Testis (tissue), 2 donors: ENCODE results near the gene SH3BP4.

ENCODE experiments used
- POLR2A ChIP-seq: fragments of 450-650 bp; IDR thresholded peaks from one replicate; pipeline ENCODE4 v1.6.1; 2017; ENCODE audit warnings: antibody characterized with exemption, mild to moderate bottlenecking, moderate library complexity
- TF ChIP-seq, protein P1 (sequence below), 3 experiments: fragments of 450-650 bp in 2 of 3; fragments of 200-600 bp in 1 of 3; sonication (generic) in 1 of 3; IDR thresholded peaks; one replicate each; pipeline ENCODE4 v1.5.1; 2016 to 2019; ENCODE audit warnings: antibody characterized with exemption in 3 of 3, mild to moderate bottlenecking in 2 of 3, moderate library complexity in 1 of 3

DNA sequence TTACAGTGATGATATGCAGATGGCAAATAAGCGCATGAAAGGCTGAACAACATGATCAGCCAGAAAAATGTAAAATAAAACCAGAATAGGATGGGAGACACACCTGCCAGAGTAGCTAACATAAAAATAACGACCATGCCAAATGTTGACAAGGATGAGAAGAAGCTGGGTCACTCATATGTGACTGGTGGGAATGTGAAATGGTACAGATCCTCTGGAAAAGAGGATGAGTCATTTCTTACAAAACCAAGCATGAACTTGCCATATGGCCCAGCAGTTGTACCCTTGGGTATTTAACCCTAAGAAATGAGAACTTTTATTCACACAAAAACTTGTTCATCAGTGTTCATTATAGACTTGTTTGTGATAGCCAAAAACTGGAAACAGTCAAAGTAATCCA, 143.8 kb downstream of the SH3BP4 start:
- TF ChIP-seq POLR2A: no peak
- TF ChIP-seq, protein P1, sequence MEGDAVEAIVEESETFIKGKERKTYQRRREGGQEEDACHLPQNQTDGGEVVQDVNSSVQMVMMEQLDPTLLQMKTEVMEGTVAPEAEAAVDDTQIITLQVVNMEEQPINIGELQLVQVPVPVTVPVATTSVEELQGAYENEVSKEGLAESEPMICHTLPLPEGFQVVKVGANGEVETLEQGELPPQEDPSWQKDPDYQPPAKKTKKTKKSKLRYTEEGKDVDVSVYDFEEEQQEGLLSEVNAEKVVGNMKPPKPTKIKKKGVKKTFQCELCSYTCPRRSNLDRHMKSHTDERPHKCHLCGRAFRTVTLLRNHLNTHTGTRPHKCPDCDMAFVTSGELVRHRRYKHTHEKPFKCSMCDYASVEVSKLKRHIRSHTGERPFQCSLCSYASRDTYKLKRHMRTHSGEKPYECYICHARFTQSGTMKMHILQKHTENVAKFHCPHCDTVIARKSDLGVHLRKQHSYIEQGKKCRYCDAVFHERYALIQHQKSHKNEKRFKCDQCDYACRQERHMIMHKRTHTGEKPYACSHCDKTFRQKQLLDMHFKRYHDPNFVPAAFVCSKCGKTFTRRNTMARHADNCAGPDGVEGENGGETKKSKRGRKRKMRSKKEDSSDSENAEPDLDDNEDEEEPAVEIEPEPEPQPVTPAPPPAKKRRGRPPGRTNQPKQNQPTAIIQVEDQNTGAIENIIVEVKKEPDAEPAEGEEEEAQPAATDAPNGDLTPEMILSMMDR (IDR thresholded peaks at IDR 0.05): no peak
